Measurements from ENCODE around the gene CDH26. TPM values are rescaled to one million over a fixed set of nuclear protein-coding genes. Genes with fewer than 3 reads are reported as not detected.

The CDH26 gene
- total RNA-seq, 1 donor from 2014 or later: not detected

DNA sequence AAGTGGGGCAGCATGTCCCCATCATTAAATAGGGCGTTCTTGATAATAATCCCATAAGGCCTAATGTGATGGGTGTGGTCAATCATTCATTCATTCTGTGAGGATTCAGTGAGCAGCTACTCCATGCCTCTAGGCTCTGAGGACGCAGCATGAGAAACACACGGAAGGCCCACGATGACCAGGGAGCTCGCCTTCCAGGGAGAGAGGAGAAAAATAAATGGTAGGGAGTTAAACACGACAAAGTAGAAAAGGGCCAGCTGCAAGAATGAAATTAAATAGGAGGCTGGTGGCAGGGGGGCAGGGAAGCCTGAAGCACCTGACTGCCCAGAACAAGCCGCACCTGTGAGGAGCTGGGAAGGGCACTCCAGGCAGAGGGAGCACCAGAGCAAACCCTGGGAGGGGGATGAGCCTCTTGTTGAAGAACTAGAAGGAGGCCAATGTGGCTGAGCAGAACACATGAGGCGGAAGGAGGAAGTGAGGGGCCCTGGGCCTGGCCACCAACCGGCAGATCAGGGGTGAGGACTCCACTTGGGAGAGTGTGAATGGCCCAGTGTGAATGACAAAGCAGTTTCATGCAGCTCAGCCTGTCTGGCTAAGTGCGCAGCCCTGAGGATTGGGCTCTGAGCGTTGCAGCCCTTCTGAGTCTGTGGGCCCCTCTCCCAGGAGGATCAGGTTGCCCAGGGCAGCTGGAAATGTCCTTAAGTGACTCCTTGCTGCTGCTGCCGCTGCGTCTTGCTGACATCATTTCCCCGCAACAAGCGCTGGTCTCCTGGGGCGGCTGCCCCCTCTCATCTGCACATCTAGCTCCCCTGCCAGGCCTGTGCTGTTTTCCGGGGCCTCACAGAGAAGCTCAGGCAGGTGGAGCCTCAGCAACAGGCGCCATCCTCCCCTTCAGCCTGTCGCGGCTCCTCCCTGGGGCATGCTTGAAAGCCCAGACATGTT is 99.9 kb downstream of the CDH26 start:
- no peak for DNase-seq (ENCODE audit: extremely low read depth, low read depth, low spot score)

DNA sequence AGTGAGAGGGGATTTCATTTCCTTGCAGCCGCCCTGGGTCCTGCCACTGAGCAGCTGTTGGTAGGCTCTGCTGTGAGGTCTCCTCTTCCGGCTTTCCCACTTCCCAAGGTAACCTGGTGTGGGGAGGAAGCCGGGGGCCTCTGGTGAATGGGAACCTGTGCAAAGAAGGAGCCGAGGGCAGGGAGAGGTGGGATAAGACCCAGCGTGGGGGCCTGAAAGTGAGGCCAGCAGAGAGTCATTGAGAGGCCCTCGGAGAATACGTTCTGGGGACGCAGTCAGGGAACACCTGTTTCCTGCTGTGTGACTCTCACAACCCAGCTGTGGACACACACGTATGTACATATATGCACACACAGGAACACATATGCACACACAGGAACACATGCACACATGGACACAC is 100.7 kb downstream of the CDH26 start:
- DNase-seq (ENCODE audit: extremely low read depth, low read depth, low spot score): no peak

DNA sequence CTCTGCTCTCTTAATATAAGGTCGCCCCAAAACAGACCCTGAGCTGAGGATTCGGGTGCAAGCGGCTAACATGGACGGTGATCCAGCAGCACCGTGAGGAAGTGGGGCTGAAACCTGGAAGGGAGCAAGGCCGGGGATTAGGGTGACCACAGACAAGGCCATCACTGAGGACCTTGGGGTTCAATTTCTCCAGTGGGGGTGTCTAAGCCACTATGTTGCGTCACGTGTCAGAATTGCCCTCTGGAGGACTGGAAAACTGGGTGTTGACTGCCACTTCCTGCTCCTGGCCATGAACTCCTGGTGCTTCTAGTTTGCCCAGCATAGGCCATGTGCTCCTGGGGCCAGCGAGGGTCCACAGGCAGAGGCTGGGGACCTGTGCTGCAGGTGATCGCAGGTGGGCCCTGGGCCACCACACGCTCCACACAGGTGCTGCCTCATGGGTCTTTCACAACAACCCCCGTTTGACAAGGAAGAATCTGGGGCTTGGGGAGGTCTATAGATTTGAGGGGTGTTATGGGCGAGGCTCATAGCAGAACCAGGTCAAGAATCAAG is 101.9 kb downstream of the CDH26 start:
- DNase-seq (ENCODE audit: extremely low read depth, low read depth, low spot score): no peak

DNA sequence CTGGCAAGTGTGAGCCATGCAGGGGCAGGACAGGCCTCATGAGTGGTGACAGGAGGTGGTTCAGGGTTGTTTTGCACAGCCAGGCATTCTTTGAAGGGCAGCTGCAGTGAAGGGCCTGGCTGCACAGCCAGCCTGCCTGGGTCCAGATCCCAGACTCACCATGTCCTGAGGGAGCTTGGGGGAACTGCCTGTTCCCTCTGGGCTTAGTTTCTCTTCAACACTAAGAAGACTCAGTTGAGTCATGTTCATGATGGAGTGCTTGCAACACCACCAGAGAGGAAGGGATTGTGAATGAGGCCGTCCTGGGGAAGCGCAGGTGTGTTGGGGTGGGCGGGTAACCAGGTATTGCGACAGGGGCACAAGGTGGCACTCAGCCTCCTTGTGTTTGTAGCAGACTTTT is 102.4 kb downstream of the CDH26 start:
- DNase-seq (ENCODE audit: extremely low read depth, low read depth, low spot score): no peak

DNA sequence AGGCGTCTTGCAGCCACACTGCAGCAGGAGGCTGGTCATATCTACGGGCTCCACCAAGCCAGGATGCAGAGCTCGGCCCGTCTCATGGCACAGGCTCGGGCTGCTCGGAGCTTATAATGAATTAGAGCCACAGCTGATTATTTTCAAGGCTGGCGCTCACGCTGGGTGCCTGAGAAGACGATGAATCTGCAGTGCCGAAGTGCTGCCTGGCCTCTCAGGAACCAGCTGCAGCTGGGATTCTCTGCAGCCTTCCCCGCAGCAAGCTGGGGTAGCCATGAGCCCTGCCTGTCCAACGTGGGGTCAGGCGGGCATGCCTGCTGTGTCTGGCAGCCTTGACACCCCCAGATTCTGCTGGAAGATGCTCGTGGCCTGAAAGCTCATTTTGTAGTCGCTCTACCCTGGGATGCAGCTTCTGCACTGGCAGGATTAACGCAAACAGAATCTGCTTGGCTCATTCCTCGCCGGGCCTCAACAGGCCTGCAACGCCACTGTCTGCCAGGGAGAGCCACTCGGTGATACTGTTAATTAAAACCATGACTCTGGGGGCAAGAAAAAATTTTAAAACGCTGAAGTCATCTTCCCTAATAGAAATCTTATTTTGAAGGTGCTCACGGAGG is 104.3 kb downstream of the CDH26 start:
- no peak for DNase-seq (ENCODE audit: extremely low read depth, low read depth, low spot score)

DNA sequence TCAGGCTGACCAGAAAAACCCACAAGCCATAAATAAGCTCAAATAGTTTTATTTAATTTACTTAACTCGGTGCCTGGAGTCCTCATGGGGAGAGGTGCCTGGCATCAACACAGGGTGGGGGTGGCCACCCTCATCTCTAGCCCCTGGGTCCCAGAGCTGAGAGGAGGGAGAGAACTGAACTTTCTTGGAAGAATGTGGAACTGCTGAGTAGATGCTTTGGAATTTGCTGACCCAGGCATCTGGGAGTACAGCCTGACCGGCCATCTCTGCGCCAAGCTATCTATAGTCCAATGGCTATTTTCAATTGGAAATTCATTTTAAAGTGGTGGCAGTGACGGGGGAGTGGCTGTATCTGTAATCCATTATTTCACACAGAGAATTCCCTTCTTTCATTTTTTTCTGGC is 104.8 kb downstream of the CDH26 start:
- DNase-seq (ENCODE audit: extremely low read depth, low read depth, low spot score): no peak

DNA sequence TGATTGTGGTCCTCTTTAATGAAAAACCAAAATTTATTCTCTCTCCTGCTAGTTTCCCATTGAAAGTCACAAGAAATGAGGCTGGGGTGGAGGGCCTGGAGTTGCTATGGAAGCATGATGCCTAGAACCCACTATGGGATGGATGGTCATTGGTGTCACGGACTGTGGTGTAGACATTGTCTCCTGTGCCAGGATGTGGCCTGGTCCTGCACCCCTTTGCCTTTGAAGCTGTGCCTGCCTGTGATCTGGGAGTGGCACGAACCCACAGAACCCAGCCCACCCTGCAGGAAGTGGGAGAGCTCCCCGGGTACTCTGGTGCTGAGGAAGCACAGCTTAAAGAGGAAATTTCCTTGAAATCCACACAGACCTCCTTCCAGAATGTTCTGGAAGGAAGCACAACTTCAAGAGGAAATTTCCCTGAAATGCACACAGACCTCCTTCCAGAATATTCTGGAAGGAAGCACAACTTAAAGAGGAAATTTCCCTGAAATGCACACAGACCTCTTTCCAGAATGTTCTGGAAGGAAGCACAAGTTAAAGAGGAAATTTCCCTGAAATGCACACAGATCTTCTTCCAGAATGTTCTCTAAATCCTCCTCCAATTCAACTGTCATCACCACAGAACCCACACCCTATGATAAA is 105.6 kb downstream of the CDH26 start:
- no peak for DNase-seq (ENCODE audit: extremely low read depth, low read depth, low spot score)

Other genes with a start within 250 kb of the CDH26 start
- 0.05 and 0.23 TPM in 2 replicates for gene SYCP2, start 24.8 kb upstream of the CDH26 start, total RNA-seq
- 5.4 and 5.7 TPM in 2 replicates for gene PPP1R3D, start 18.1 kb upstream of the CDH26 start, total RNA-seq
- gene FAM217B, start 18.0 kb upstream of the CDH26 start, total RNA-seq: 4.6 and 8.4 TPM in 2 replicates

Data from glomerular endothelial cell (primary cell).